HG03103 (cell line): ENCODE measurements around the gene WSCD2.

ENCODE experiments used
- ATAC-seq: cut with Tn5 transposase; IDR thresholded peaks from one replicate; pipeline ENCODE4 v1.9.1; 2021; ENCODE audit warnings: low read depth; ENCODE audit not compliant: unreplicated experiment

WSCD2 gene

DNA sequence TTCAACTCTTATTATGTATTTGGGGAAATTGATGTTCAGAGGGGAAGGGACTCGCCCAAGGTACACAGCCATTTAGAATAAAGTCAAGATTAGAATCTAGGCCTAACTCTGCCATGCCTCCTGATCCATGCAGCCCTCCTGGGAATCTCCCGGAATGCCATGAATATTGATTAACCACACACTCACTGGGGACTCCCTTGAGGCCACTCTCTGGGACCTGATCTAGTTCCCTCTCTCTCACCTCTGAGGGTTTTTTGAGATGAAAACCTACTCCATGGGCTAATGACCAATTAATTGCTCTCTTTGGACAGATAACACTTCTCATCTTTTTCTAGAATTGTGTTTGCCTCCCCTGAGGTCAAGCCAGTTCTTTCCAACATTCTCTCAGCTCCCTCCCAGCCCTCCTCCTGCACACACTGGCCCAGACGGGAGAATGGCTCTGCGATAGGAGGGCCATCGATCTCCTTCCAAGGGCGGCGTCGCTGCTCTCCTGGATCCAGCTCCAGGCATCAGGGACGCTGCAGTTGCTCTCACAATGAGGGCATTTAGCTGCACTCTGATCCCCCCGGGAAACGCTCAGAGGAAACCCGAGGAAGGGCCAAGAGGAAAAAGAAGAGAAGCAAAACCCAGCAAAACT lies 22.6 kb downstream of the WSCD2 start:
- no peak for ATAC-seq

DNA sequence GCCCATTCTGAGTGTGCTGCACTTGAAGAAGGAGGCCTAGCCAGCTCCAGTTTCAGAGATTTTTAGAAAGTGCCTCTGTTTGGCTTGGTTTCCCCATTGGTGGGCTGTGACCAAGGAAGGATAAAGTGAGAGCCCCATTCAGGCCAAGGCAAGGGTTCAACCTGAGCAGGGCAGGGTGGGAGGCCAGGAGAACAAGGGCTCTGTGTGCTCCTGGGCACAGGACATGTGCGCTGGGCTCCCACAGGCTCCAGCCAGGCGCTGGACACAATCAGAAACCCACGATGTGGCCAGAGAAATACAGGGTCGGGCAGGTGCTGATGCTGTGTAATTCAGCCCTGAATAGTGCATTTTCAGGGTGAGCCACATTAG lies 23.1 kb downstream of the WSCD2 start:
- no peak for ATAC-seq

DNA sequence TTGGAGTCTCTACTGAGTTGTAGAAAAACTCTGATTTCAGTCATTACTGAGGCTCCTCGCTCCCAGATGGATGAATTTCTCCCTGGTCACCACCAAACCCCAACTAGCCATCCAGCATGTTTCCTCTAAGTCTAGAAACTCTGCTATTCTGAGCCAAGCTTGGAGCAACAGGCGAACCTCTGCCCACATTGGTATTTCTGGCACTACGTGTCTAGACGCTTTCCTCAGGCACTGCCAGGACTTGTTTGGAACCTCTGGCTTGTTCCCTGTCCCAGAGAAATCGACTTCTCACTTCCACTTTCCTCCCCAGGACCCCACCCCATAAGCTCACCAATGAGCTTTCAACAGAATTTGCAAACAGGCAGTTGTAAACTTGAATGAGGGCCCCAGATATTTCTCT lies 27.6 kb downstream of the WSCD2 start:
- no peak for ATAC-seq

DNA sequence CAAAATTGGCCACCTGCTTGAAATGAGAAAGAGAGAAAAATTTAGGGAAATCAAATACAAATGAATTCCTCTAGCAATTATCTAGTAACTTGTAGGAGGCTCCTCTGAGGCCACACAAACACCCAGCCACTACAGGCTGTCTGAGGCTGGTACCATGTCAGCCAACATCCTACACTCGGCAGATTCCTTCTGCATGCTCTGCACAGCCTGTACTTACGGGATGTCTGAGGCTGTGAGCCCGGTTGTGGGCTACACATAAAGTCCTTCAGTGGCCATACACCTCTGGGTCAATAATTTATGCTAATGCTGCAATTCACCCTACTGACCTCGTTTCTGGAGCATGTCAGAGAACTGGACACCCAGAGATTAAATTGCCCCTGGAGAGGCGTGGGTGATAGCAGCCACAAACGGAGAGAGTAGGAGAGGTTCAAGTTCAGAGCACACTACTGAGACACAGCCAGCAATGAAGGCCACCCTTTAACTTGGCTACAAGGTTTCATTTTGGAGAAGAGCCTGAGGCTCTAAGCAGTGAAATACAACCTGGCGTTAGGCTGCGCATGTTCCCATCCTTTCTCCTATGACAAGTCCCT lies 28.9 kb downstream of the WSCD2 start:
- no peak for ATAC-seq

DNA sequence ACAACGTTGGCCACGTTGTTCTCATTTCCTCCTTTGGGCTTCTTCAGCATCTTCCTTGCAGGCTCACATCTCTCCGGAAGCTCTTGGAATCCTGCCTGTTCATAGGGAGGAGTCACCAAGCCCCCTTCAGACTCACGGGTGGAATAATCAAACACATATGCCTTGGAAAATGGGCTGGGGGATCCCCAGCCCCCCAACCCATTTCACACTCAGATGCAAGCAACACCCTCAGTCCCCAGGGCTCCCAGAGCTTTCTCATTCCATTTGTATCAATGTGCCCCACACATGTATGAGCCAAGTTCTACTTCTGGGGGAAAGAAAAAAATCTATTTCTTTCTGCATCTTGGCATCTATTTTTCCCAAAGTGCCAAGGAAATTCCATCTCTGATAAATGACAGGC lies 33.1 kb downstream of the WSCD2 start:
- ATAC-seq: no peak

DNA sequence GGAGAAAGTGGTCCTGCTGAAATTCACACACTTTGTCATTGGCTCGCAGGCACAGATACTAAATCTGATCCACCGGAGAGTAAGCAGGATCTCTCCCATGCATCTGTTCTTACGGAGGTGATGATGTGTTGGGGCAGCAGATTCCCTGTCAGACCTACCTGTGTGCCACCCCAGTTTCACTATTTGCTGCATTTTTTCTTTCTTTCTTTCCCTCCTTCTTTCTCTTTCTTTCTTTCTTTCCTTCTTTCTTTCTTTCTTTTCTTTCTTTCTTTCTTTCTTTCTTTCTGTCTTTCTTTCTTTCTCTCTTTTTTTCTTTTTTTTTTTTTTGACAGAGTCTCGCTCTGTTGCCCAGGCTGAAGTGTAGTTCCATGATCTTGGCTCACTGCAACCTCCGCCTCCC lies 37.4 kb downstream of the WSCD2 start:
- no peak for ATAC-seq

DNA sequence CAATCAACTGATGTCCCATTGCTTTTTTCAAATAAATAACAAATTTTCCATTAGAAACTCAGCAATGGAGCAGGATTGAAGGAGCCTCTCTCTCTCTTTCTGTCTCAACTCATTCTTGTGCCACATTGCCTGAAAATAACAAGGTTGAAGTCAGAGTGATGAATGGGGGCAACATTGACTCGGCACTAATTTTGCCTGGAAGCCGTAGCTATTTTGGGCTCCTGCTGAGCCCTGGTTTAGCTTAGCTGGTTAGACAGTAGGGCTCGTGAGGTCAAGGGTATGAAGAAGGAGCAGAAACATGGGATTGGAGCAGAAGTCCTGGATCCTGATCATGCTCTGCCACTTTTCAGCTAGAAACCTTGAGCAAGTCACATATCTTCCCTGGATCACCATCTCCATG lies 38.9 kb downstream of the WSCD2 start:
- no peak for ATAC-seq

DNA sequence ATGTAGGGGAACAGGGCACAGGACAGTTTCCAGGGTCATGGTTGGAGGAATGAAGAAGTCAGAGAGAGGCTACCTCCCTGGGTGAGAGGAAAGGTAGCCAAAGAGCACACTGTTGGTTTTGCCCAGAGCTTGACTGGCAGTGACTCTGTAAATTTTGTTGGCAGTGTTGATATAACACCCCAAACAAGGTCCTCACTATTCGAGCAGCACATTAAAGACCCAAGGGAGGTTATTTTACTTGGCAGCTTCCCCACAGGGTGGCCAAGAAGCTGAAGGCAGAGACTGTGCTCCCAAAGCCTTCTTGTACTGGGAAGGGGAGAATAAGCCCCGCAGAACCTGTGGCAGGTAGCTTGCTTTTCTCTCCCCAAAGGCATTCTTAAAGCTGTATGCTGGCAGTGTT lies 40.6 kb downstream of the WSCD2 start:
- ATAC-seq: no peak

DNA sequence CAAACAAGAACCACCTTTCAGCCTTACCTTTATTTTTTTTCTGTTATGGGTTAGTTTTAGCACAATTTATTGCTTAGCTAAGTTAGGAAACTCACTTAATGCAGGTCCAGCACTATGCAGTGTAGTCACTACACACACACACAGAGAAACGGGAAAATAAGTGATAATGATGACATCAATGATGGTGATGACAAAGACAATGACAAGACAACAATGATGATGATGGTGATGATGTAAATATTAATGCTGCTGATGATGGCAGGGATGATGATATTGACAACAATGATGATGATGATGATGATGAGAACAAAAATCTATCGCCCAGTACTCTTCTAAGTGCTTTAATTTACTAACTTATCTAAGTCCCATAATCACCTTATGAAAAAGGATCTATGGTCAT lies 41.1 kb downstream of the WSCD2 start:
- no peak for ATAC-seq

DNA sequence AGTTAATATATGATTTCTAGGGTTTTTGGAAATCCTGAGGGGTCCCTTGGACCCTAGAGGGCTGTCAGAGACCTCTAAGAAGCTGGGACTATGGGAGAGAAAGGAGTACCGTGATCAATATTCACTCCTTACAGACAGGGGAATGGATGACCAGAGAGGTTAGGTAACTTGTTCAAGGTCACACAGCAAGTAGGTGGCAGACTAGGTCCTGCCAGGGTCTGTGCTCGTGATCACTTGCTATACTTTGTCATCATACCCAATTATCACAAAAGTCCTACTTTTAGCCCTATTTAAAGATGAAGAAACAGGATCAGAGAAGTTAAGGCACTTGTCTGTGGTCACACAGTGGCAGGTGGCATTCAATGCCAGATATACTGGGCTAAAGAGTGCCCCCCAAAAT lies 42.9 kb downstream of the WSCD2 start:
- no peak for ATAC-seq

DNA sequence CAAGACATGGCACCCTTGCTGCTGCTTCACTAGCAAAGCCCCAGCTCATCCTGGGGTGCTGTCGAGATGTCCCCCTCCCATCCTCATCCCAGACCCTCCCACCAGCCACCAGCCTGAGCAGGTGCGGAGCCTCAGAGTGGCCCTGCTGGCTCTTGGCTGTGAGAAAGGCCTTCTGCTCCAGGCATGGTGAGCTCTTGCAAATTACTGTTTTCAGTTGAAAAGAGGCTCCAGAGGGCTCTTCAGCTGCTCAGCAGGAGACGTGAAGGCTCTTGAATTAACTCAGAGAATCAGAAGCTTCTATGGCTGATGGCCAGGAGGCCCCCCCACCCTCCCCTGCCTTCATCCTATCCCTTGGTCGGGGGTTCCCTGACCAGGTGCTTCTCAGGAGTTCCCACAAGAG lies 44.1 kb downstream of the WSCD2 start:
- ATAC-seq: no peak

DNA sequence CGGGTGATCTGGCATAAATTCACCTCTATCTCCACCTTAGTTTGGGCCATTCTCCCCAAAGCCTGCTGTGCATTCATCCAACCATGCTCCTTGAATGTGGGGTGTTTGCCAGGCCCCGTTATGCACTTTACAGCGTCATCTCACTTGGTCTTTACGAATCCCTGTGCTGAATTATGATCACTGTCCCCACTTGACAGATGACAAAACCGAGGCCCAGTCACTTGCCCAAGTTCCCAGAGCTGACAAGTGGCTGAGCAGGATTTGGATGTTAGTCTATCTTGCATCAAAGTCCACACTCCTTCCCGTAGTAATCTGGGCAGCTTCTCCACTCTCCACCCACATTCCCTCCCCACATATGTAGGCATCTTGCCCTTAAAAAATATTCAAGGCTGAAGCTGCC lies 44.8 kb downstream of the WSCD2 start:
- no peak for ATAC-seq

DNA sequence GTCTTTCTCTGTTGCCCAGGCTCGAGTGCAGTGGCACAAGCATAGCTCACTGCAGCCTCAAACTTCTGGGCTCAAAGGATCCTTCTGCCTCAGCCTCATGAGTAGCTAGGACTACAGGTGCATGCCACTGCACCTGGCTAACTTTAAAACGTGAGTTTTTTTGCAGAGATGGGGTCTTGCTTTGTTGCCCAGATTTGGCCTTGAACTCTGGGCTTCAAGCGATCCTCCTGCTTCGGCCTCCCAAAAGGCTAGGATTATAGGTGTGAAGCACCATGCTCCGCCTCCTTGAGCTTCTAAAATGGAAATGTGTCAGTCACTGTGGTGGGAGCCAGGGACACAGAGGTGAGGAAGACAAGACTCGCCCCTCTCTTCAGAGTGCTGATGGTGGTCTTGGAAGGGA lies 45.6 kb downstream of the WSCD2 start:
- ATAC-seq: no peak

DNA sequence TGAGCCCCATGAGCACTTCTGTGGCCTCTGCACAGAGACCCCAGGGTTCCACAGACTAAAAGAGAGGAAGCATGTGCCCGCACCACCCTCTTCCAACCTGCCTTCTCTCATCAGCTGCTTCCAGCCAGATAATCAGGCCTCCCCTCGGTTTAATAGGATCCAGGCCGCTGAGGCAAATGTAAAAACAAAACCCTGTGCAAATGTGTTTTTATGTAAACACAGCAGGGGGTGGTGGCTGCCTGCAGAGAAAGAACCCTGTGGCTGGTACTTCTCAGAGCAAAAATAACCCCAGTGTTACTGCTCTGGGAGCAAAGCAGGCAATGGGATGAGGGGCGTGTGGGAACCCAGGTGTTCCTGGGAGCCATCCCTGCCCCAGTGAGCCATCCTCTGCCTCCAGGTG lies 46.2 kb downstream of the WSCD2 start:
- no peak for ATAC-seq

DNA sequence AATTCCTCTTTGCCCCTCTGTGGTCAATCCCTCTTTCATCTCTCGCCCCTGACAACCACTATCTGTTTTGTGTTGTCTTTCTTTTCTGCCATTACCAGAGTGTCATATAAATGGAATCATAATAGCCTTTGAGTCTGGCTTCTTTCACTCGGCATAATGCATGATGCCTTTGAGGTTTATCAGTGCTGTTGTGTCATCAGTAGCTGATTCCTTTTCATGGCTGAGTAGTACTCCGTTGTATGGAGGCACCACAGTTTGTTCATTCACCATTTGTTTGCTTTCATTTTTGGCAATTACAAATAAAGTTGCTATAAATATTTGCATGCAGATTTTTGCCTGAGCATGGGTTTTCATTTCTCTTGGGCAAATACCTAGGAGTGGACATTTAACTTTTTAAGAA lies 47.2 kb downstream of the WSCD2 start:
- ATAC-seq: no peak

DNA sequence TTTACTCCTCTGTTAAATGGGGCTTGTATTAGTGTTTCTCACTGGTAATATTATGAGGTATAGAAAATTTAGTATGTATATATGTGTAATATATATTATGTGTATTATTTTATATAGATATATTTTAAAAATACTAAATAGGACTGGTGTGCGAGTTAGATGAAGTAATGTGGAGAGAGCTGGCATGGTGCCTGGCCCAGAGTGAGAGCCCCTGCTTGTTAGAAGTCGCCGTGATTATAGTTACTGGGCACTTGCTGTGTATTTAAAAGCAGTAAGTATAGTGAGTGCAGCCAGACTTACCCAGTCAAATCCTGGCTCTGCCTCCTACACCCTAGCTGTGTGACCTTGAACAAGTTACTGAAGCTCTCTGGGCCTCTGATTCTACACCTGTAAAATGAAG lies 48.0 kb downstream of the WSCD2 start:
- no peak for ATAC-seq

DNA sequence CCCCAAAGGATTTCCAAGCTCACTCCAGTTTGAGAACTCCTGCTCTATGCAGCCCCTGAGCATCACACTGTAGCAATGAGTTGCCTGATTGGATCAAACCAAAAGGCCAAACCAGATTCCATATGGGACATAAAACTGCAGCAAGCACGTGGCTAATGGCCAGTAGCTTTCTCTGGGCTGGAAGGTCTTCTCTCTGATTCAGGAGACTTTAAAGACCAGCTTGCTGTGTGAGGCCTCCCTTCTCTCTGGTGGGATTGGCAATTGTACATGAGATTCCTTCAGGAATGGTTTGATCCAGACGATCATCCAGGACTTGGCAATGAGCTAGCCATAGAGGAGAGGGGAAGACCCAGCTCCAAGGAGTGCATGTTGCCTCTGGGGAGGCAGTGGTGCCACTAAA lies 50.2 kb downstream of the WSCD2 start:
- no peak for ATAC-seq

DNA sequence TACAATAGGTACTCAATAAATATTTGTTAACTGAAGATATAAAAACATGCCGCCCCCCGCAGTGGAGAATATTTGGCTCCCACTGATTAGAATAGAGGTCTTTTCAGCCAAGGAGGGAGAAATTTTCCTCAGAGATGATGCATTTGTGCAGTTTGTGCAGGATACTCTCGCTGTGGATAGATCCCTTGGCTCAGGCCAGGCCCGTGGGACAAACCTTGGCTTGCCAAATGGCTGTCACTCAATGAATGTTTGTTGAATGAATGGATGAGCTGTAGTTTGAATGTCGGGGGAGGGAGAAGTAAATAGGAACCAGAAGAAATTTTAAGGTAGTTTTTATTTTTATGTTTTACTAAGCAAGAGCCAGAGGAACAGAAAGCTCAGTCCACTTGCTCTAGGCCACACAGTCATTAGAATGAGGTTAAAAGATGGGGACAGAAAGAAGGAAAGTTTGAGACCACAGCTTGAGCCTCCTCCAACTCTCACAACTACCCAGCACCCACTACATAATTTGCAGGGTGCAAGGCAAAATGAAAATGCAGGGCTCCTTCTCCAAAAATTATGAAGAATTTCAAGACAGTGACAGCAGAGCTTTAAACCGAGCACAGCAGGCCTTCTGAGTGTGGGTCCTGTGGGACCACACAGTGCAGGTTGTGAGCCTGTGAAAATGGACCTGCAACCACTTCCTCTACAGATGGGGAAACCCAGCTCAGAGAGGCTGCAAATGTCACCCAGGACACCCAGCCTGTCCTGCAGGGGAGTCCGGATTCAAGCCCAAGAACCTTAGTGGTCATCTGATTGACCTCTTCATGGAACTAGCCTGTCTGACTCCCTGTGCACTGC lies 51.4 kb downstream of the WSCD2 start:
- ATAC-seq: no peak

DNA sequence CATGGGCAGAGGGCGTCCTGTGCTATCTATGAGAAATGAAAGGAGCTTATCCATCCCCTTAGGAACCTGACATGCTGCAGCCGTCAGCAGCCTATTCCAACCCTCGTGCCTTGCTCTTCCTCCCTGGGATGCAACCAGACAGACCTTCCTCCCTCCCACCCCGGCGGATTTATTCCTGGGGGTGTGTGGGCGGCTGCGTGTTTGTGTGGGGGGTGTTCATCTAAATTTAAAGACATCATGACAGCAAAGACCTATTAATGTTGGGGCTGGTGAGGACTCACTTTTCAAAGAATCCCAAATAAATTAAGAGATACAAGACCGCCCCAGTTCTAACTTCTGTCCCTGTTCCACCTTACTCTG lies 52.0 kb downstream of the WSCD2 start:
- no peak for ATAC-seq

DNA sequence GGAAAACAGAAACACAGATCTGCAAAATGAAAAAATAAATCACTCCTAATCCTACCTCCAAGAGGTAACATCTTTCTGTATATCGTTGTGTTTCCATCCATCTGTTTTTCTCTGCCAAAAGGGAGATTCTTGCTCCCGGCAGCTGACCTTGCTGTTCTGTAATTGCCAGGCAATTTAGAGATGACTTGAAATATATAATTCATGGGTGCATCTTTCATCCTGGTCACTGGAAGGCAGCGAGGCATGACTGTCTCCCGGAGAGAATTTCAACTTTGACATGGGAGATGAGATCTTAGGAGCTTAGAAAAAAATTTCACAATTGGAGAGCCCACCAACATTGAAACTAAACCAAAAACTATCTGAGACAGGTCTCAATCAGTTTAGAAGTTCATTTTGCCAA lies 53.0 kb downstream of the WSCD2 start:
- ATAC-seq: no peak

DNA sequence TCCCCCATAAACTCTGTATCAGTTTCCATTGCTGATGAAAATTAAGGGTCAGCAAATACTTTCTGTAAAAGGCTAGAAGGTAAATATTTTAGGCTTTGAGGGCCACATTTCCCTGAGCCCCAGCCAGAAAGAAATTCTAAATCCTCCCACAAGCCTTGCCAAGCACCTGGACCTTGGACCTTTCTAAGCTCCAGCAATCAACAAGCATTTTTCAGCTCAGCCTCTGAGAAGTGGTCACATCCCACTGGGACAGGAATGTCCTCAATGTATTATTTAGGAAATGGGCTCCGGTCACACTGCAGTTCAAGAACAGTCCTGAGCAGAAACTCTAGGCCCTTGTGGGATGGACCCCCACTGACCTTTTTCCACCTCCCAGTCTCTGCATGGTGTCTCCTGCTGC lies 55.9 kb downstream of the WSCD2 start:
- ATAC-seq: no peak

DNA sequence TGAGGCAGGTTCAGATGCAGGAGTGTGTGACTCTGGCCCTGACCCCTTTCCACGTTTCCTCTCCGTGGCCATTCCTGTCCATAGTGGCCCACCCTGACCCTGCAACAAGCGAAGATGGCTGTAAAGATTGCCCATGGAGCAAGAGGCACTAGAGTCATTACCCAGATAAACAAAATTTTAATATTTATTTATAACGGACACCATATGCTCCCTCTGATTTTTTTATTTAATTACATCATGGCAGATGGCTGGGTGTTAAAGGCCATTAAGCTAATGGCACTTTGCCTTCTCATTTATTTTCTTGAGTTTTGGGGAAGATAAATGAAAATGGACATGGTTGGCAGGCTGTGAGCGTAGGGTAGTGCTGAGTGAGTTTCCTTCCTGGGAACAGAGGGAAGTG lies 58.7 kb downstream of the WSCD2 start:
- ATAC-seq: no peak
